Stimulated activated CD4-positive, alpha-beta T cell treated with anti-CD3 and anti-CD28 coated beads, TNF-alpha, amount 100 ng/mL, for 24 hours (primary cell): ENCODE results near the gene C1orf174.
A peak's percentile ranks its signal among the peaks of the same experiment; 100 is the strongest.

Experiments used
- DNase-seq, 3 experiments: peaks; one replicate each; pipeline ENCODE4 v3.0.0-alpha.2; 2020; ENCODE audit warnings: low read depth in 3 of 3

C1orf174 gene

DNA sequence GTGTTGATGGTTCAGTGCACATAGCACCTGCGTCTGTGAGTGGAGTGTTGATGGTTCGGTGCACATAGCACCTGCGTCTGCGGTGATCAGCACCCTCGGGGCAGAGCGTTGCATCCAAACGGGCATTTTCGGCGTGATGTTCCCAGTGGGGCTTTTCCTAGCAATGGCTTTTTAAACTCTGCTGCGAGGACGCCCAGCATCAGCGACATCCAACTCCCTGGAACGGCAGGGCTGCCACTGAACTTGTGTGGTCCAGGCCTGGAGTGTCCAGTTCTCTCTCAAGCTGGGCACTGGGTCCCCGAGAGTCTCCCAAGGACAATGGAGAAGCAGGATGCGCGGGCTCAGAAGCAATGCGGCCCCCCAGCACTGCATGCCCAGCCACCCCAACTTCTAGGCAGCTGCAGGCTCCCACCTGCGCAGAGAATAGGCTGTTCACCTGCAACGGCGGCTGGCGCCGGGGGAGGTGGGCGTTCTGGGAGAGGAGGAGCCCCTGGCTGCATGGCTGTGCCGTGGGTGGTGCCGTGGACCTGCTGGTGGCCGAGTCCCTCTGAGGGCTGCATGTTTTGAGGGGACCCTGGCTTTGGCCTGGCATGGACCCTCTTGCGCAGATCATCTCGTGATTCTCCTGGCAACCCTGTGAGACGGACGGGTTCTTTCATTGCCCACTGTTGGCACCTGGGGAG is 10.1 kb upstream of the C1orf174 start:
- DNase-seq: no peak

DNA sequence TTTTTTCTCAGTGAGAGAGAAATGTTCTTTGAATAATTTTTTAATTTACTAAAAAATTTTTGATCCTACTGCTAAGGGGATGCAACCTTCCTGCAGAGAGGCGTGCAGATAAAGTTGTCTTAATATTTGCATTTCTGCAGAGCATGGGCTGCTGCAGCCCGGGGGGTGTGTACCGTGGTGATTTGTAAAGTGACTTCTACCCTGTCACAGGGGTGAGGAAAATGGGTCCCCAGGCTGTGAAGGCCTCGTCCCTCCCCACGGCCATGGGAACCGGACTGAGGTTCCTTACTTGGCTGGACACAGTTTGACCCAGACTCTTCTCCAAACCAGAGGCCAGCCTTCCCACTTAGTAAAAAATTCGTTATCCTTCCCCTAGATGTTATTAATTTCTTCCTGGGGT is 9.5 kb upstream of the C1orf174 start:
- DNase-seq: no peak

DNA sequence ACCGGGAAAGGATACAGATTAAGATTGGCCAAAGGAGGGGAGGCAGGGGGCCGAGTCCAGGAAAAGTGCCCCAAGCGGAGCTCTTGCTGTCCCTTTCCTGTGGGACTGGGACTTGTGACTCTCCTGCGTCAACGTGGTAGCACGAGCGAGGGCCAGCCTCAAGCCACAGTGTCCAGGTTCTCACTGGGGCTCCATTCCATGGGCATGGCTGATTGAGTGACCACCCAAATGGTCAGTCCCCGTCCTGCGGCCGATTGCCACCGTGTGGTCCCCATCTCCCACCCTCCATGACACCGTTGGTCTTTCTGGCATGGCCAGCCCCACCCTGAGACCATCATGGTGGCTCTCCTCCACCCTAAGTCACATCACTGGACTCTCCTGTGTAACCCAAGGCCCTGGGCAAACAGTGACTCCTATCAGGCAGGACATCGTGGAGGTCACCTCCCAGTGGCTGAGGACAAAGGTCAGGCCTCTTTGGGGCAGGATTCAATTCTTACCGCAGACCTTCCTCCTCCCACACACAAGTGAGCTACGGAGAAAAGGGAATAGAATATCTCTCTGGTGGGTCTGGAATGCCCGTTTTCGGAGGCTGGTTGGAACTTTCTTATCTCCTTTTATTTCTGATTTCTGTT is 8.9 kb upstream of the C1orf174 start:
- DNase-seq: no peak

DNA sequence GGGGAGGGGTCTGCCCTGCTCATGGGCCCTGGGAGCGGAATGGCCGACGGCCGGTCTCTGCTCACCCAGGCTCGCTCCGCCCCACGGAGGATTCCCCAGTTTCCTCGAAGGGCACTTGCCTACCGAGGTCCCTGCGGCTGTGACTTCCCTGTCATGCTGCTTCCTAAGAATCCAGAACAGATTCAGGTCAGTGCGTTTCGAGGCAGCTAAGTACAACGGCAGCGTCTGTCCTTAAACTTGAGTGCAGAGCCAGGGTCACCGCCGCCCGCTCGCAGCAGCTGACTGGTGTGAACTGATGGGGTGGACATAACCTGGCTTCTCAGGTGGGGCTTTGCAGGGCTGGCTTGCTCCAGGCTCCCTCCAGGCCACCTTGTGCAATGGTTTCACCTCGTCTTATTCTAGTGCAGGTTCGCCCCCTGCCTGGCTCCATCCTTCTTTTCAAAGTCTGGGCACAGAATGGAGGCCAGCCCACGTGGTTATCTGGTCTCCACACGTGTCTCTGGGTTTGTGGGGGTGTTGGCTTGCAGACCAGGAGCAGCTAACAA is 7.6 kb upstream of the C1orf174 start:
- no peak for DNase-seq

DNA sequence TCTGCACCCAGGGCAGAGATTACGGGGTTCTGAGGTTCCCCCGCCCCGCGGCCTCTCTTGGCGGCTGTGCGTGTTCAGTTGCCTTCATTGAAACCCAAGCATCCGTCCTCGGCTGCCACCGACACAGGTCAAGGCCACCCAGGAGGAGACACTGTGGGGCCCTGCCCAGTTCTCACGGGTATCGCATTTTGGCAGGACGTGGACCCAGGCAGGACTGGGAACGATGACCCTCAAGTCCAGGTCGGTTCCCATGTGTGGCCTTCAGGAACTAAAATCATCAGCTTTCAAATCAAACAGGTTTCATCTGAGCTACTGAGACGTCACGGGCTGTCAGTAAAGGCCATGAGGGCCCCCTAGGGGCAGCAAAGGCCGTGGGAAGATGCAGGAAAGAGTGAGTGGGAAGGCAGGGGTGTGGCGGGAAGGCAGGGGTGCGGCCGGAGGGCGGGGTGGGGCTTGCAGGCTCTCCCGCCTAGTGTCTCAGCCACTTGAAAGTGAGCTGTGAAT is 7.0 kb upstream of the C1orf174 start:
- peak in 1 of 3 experiments; percentile 53 for DNase-seq

DNA sequence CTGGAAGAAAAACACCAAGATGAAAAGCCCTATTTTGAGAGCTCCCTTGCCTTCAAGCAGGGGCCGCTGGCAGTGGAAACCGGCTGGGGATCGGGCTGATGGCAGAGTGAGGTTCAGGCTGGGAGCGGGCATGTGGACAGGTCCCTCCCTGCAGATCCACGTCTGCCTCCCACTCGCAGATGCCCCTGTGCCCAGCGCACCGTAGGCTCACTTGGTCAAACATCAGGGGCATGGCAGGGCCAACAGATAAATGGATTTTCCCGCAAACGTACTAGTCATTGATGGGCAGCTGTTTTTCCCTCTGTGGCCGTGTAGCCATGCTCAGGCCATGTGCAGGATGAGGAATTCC is 6.6 kb upstream of the C1orf174 start:
- no peak for DNase-seq

DNA sequence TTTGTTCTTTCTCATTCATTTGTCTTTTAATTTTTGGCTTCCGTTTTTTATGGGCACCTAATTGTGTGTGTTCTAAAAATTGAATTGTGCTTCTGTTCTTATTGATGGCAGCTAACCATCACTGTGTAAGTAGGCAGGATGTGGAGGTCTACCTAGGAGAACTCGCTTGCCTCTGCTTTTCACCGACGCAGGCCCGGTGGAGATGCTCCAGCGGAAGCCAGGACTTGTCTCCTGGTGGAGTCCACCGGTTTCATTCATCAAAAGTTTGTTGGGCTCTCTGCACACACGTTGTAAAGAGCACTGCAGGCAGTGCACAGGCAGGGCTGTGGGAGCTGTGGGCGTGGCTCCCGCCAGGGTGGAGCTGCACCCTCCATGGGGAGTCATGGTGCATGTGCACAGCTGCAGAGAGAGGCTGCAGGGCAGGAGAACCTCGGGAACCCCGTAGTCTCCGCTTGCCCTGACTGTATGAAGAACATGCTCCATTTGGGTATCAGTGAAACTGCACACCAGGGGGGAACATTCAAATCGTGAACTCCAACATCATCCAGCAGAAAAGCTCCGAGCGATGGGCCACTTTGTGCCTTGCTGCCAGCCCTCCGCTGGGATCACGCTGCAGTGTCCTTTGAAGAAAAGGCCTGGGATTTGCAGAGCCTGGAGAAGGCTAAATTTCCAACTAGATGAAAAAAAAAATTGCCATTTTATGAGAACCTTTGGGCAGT is 6.0 kb upstream of the C1orf174 start:
- no peak for DNase-seq

DNA sequence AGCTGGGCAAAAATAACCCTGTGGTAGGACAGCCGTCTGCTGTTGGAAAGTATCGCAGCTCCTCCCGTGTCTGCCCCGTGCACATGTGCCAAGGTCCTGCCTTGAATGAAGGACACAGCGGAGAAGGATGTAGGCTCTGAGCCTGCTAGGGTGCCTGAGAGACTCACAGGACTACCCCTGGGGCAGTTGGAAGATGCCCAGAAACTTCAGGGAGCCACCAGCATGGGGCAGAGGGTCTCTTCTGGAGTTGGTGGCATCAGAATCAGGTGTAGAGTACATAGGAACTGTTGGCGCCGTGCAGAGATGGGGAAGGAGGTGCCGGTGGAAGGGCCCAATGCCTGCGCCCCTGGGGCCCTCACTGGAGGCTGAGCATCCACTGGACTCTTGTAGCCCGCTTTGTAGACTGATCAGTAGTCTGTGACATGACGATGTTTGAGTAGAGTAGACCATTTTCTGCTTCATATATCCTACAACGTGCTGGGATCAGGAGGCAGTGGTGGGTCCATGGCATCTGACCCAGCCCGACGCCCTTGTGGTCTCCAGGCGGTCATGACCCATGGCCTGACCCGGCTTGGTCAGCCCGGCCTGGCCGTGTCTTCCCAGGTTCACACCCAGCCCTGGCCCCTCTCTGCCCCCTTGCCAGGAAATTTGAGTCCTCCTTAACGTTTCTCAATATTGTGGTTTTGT is 5.3 kb upstream of the C1orf174 start:
- no peak for DNase-seq

DNA sequence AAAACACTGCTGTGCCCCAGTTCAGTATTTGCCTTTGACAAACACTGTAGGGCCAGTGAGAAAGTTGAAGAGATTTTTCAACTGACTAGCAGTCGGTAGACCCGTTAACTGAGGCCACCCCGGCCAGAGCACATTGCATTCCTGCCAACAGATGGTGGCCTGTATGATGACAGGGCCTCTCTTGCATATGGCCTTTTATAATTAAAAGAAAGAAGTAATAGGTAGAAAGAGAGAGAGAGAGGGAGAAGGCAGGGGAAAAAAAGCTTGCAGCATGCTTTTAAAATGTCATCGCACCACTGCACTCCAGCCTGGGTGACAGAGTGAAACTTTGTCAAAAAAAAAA is 4.7 kb upstream of the C1orf174 start:
- no peak for DNase-seq

DNA sequence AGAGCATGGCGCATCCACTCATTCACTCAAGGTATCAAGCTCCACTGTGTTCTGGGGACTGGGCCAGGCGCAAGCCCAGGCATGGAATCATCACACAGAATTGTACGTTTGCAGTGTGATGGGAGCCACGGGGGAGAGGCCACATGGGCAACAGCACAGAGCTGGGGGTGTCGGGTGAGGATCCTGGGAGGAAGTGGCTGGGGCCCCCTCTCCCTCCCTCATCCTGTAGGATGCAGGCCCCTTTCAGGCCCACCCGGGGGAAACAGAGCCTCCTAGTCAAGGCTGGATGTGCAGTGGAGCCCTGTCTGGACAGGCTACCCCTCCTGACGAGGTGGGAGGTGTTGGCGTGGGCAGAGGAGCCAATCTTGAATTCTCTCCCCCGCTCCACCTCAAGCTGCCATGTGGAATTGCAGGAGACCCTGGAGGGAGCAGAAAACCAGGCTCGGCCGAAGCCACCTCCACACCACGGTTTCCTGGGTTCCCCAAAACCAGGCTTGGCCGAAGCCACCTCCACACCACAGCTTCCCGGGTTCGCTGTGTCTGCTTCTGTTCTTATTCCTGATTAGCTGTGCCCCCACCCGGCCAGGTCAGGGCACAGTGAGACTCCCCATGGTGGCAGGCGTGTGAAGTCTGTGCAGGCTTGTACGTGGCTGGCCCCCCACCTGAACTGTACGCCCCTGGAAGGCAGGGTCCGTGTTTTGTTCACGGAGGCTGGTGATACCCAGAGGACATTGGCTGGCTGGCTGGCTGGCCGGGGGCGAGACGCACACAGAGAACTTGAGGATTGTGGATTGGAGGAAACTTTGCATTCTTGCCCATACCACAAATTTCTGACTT is 4.2 kb upstream of the C1orf174 start:
- no peak for DNase-seq

DNA sequence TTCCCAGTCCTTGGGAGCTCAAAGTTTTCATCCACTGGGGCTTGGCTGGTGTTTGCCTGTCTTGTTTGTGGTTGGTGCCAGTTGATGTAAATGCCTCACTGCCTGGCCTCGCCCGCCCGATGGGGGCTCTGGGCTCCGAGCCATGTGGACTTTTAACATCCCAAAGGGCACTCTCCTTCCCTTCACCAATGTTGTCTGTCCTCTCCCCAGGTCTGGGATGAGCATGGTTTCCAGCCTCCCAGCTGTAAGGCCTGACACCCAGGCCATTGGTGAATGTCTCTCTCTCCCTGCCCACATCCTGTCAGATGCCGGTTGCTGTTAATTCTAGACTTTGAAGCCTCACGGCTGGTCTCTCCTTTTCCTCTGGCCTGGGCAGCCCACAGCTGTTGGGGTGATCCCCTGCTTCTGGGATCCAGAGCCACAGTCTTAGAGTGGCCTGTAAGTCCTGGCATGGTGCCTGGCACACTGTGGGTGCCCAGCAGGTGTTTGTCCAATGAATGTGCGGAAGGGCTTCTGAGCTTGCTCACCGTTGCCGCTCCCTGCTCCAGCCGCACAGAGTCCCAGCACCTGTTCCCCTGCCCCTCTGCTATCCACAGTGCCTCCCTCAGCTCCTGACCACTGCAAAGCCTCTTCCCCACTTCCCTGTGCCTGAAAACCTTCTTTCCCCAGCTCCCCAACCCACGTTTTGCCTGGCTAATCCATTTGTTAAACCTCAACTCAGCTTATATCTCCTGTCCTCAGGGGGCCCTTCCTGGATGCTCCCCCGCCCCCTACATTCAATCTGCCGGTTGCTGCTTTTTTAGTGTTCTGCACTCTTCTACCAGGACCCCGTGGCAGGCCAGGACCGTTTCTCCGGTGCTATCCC is 3.3 kb upstream of the C1orf174 start:
- no peak for DNase-seq

DNA sequence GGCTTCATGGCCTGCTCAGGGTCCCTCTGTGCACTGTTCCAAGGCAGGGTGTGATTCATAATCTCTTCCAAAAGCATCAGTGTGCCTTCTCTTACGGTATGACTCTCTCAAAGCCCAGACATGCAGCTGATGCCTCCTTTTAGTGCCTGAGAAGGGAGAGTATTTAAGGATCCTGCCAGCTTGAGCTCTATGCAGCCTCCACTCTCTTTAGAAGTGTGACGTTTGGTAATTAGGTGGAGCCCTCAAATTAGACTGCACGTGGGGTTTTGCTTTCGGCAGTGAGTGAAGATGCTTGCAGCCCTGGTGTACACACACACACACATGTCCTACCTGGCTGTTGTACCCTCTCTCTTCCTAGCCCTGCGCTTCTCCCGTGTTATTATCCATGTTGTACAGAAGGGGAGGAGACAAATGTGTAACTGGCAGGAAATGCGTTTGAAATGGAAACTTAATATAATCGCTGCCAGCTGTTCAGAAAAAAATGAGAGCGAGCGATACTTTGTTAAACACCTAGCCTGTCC is 2.6 kb upstream of the C1orf174 start:
- DNase-seq: no peak

DNA sequence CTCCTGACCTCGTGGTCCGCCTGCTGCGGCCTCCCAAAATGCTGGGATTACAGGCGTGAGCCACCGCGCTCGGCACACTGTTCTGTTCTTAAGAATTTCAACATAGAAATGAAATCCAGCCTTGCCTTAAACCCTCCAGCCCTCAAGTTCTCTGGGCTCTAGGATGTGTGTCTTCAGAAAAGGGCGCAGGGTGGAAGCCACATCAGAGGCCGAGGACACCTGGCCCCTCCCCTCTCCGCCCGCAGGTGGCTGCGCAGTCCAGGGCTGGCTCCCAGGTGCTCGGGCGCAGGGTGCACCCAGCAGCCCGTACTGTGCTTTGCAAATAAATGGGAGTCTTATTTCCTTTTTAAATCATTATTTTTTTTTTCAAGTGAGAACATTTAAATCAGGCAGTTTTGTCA is 2.0 kb upstream of the C1orf174 start:
- peak in 1 of 3 experiments; percentile 25 for DNase-seq

DNA sequence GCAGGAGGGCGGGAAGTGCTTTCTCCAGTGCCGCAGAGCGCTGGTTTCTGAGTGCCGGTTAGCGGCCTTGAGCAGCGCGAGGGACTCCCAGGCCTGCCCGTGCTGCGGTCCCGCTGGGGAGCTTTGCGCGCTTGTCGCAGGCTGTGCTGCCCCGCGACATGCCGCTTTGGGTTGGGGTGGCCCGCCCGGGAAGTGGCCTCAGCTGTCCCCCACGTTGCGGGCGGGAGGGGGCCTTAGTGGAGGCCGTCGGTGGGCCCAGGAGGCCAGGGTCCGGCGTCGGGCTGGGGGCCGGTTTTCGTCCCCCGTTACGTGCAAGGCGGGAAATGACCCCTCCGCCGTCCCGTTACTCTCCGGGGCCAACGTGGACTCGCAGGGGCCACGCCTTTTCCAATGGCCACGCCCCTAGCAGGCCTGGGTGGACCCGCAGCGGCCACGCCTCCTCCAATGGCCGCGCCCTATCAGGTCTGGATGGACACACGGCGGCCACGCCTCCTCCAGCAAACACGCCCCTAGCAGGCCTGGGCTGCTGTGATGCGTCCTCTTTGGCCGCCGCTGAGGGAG is 977 bp upstream of the C1orf174 start:
- DNase-seq: peak; percentile 74 to 88 (median 78)

DNA sequence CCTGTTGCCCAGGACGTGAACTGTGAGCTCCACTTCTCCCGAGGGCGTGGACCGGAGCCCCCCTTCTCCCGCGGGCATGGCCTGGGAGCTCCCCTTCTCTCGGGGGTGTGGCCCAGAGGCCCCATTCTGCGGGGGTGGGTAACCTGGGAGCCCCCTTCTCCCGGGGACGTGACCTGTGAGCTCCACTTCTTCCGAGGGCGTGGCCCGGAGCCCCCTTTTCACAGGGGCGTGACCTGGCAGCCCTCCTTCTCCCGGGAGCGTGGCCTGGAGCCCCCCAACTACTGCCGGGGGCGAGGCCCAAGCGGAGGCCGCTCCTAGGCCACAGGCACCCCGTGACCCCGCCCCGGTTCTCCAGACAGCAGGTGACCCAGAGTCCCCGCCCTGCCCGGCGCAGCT is 320 bp downstream of the C1orf174 start:
- no peak for DNase-seq

DNA sequence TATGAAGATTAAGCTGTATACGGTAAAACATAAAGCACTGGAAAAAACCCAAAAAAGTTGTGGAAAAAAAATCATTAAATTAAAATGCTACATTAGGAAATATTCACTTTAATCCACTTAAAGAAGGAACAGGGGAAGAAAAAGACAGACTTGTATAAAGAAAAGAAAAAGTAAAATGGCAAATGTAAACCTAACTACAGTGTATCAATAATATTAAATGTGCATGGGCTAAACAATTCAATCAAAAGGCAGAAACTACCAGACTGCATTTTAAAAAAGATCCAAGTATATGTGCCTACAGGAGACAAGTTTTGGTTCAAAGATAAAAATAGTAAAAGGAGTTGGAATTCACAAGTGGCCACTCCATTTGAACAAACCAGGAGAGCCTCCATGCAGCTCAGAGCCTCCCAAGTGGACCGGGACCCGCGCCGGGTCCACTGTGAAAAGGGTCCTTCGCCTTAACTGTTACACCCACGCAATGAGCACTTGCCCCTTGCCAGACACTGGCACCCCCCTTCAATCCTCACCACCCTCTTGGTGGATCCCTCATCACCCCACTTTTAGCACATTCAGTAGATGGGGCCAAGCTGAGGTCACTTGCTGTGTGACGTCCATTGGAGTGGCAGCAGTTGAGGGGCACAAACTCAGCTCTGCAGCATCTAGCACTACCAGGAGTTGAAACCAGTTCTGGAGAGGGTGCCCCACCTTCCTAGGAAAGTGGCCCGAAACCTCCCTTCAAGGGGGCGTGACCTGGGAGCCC is 898 bp downstream of the C1orf174 start:
- DNase-seq: no peak

DNA sequence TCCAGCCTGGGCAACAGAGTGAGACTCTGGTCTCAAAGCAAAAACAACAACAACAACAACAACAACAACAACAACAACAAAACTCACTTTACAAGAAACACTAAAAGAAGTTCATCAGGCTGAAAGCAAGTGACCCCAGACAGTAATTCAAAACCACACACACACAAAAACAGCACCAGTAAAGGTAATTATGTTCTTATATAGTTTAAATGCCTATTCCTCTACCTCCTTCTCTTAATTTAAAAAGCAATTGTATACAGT is 1.7 kb downstream of the C1orf174 start:
- no peak for DNase-seq

DNA sequence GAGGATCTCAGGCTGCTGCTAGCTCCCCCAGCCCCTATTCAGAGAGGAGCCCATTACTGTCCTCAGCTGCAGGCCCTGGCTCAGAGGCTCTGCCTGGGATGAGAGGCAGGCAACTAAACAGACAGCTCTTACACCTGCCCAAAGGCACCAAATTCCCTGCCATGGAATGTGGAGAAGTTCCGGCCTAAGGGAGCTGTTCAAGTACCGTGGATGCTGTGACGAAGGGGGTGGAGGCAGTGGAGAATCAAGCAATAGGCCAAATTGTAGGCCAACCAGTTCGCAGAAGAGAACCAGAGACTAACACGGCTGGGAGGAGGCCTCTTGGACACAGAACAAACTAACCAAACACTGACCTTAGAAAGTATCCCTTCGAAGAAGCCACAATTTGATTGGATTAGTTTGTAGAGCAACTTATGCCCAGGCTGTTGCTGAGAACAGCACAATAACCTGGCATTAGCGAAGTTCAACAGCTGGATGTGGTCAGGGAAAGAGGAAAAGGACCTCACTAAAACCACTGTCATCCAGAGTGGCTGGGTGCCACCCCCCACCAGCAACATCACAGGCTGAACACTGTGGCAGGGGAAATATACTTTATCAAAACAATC is 3.6 kb downstream of the C1orf174 start:
- no peak for DNase-seq

DNA sequence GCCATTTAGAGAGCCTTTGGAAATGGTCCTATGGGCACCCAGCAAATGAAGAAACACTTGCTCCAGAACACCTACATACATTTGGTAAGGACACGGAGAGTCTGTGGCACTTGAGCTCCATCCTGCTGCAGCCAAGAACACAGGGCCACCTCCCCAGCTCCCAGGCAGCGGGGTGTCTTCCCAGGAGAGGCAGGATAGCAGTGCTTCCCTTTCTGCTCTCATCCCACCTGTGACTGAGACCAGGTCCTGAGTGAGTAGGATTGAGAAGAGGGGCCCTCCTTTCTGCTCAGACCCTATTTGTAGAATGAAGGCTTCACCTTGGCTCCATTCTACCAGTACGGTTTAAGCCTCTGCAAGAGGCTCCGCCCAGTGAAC is 4.1 kb downstream of the C1orf174 start:
- no peak for DNase-seq
